Astrocyte (in vitro differentiated cells and primary cell): ENCODE results near the gene NDUFV1. TPM values are rescaled to one million over a fixed set of nuclear protein-coding genes. Genes with fewer than 3 reads are reported as not detected.

ENCODE experiments used
- DNase-seq: peaks from one replicate; pipeline ENCODE4 v3.0.0-alpha.2; 2010; ENCODE audit warnings: low read depth
- FAIRE-seq: peaks from 2 replicates; lab custom pipeline; 2011; peaks lifted over from hg19 to GRCh38; lab: Jason Lieb, UNC
- H2AFZ ChIP-seq: 2 replicates; pipeline ENCODE4 v1.6.0; 2012; ENCODE audit warnings: low read depth, low read length, inconsistent platforms
- H3K27ac ChIP-seq: 2 replicates; pipeline ENCODE4 v1.5.1; 2011; ENCODE audit warnings: low read depth, low read length, inconsistent platforms
- H3K27me3 ChIP-seq: 2 replicates; pipeline ENCODE4 v1.6.0; 2011; ENCODE audit warnings: low read length, inconsistent platforms; ENCODE audit not compliant: insufficient read depth
- H3K36me3 ChIP-seq: 2 replicates; pipeline ENCODE4 v1.5.1; 2011; ENCODE audit warnings: low read length, inconsistent platforms; ENCODE audit not compliant: insufficient read depth
- H3K4me1 ChIP-seq: 2 replicates; pipeline ENCODE4 v1.5.1; 2011; ENCODE audit warnings: low read length, inconsistent platforms; ENCODE audit not compliant: insufficient read depth
- H3K4me2 ChIP-seq: 2 replicates; pipeline ENCODE4 v1.6.0; 2012; ENCODE audit warnings: low read length, inconsistent platforms
- H3K4me3 ChIP-seq: 2 replicates; pipeline ENCODE4 v1.5.1; 2011; ENCODE audit warnings: low read depth, mild to moderate bottlenecking, low read length, inconsistent platforms; ENCODE audit not compliant: insufficient read depth
- H3K79me2 ChIP-seq: 2 replicates; pipeline ENCODE4 v1.6.0; 2012; ENCODE audit warnings: mild to moderate bottlenecking, low read length, inconsistent platforms; ENCODE audit not compliant: insufficient read depth
- H3K9ac ChIP-seq: 2 replicates; pipeline ENCODE4 v1.6.0; 2012; ENCODE audit warnings: mild to moderate bottlenecking, low read length, inconsistent platforms
- H3K9me3 ChIP-seq: 2 replicates; pipeline ENCODE4 v1.5.1; 2012; ENCODE audit warnings: low read depth, mild to moderate bottlenecking, low read length, inconsistent platforms; ENCODE audit not compliant: insufficient read depth
- H4K20me1 ChIP-seq: 2 replicates; pipeline ENCODE4 v1.6.0; 2012; ENCODE audit warnings: low read length, inconsistent platforms; ENCODE audit not compliant: insufficient read depth
- H3K27ac Mint-ChIP-seq: one replicate; pipeline ENCODE4 v1.8.0; 2021; ENCODE audit warnings: mild to moderate bottlenecking, mixed read lengths; ENCODE audit not compliant: unreplicated experiment
- H3K27me3 Mint-ChIP-seq: one replicate; pipeline ENCODE4 v1.8.0; 2021; ENCODE audit warnings: low read depth, mixed read lengths; ENCODE audit not compliant: unreplicated experiment
- H3K36me3 Mint-ChIP-seq: one replicate; pipeline ENCODE4 v1.8.0; 2021; ENCODE audit warnings: low read depth, mixed read lengths; ENCODE audit not compliant: unreplicated experiment
- H3K4me1 Mint-ChIP-seq: one replicate; pipeline ENCODE4 v1.8.0; 2021; ENCODE audit warnings: low read depth, mixed read lengths; ENCODE audit not compliant: unreplicated experiment
- H3K4me3 Mint-ChIP-seq: one replicate; pipeline ENCODE4 v1.8.0; 2021; ENCODE audit warnings: mild to moderate bottlenecking, moderate library complexity, mixed read lengths; ENCODE audit not compliant: unreplicated experiment
- H3K9me3 Mint-ChIP-seq: one replicate; pipeline ENCODE4 v1.8.0; 2021; ENCODE audit warnings: mild to moderate bottlenecking, mixed read lengths; ENCODE audit not compliant: unreplicated experiment
- CTCF ChIP-seq: IDR thresholded peaks from 2 replicates; pipeline ENCODE4 v1.5.1; 2011; ENCODE audit warnings: low read depth, mild to moderate bottlenecking, inconsistent platforms, low read length, moderate library complexity; ENCODE audit not compliant: insufficient read depth
- EZH2 ChIP-seq: IDR thresholded peaks from 2 replicates; pipeline ENCODE4 v1.6.1; 2012; ENCODE audit warnings: mild to moderate bottlenecking, low read length, inconsistent platforms; ENCODE audit not compliant: insufficient read depth
- total RNA-seq: library from RNA; stranded (reverse); gene quantifications from 2 replicates; pipeline ENCODE4 v1.2.1, GENCODE V29; 2021

The NDUFV1 gene
- total RNA-seq, 1 donor from 2014 or later: 117 TPM

- FAIRE-seq (no peak), DNase-seq (no peak)
- H3K27ac Mint-ChIP-seq: no peak overlapping the region
- H3K9me3 ChIP-seq: no peaks in the 10 kb centered on the region
- H3K4me2 ChIP-seq: no peak overlapping the region
- no peaks in the 10 kb centered on the region for H3K27me3 ChIP-seq
- H3K79me2 ChIP-seq: no peaks in the 10 kb centered on the region
- no peak overlapping the region for H3K4me3 ChIP-seq
- H2AFZ ChIP-seq: no peak overlapping the region
- TF ChIP-seq CTCF: no peak
- TF ChIP-seq EZH2: no peak
- peaks cover 5% of the 10 kb centered on the region for H3K36me3 Mint-ChIP-seq
- peaks cover 2% of the 10 kb centered on the region for H3K9me3 Mint-ChIP-seq
- H3K27ac ChIP-seq: no peak overlapping the region
- H3K4me1 Mint-ChIP-seq: peaks cover under 1% of the 10 kb centered on the region
- no peak overlapping the region for H3K9ac ChIP-seq
- H3K4me3 Mint-ChIP-seq: no peak overlapping the region
- no peaks in the 10 kb centered on the region for H3K36me3 ChIP-seq
- H4K20me1 ChIP-seq: no peaks in the 10 kb centered on the region
- H3K4me1 ChIP-seq: peaks cover 8% of the 10 kb centered on the region
- peaks cover 9% of the 10 kb centered on the region for H3K27me3 Mint-ChIP-seq
These were observed 20.2 kb downstream of the NDUFV1 start for GRCh38 chr11:67626970-67627369.

DNA sequence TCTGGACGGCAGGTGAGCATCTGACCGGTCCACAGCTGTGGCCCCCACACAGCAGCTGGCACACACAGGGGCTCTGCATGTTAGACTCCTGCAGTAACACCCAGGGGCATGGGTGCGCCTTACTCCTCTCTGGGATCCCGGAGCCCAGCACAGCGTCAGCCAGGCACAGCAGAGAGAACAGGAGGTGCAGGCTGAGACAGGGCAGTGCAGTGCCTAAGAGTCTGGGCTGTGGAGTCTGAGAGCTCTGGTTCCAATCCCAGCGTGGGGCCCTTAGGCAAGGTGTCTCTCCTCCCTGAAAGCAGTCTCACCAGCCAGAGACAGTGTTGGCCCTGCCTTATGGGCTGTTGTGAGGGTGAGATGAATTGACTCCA is 20.7 kb downstream of the NDUFV1 start:
- no peaks in the 10 kb centered on the region for H3K79me2 ChIP-seq
- DNase-seq (no peak), FAIRE-seq (no peak)
- H3K27me3 ChIP-seq: no peaks in the 10 kb centered on the region
- TF ChIP-seq CTCF (no peak), EZH2 (no peak)
- no peaks in the 10 kb centered on the region for H4K20me1 ChIP-seq
- H3K4me1 ChIP-seq: peaks cover 8% of the 10 kb centered on the region
- H3K36me3 ChIP-seq: no peaks in the 10 kb centered on the region
- H3K27ac ChIP-seq: no peak overlapping the region
- no peak overlapping the region for H3K4me2 ChIP-seq
- Mint-ChIP-seq H3K9me3 (peaks cover 2% of the 10 kb centered on the region), H3K27ac (no peak overlapping the region), H3K4me1 (no peaks in the 10 kb centered on the region), H3K4me3 (no peak overlapping the region), H3K36me3 (peaks cover 5% of the 10 kb centered on the region), H3K27me3 (peaks cover 6% of the 10 kb centered on the region)
- H2AFZ ChIP-seq: no peak overlapping the region
- no peak overlapping the region for H3K9ac ChIP-seq
- H3K4me3 ChIP-seq: no peak overlapping the region
- no peaks in the 10 kb centered on the region for H3K9me3 ChIP-seq

GRCh38 chr11:67627812-67628624 is 21.3 kb downstream of the NDUFV1 start:
- no peaks in the 10 kb centered on the region for H3K9me3 ChIP-seq
- H3K4me2 ChIP-seq: no peak overlapping the region
- no peak overlapping the region for H3K27ac Mint-ChIP-seq
- peaks cover 2% of the 10 kb centered on the region for H3K9me3 Mint-ChIP-seq
- H3K36me3 ChIP-seq: no peaks in the 10 kb centered on the region
- FAIRE-seq: no peak
- DNase-seq: no peak
- no peaks in the 10 kb centered on the region for H3K27me3 ChIP-seq
- H4K20me1 ChIP-seq: no peaks in the 10 kb centered on the region
- H3K27ac ChIP-seq: no peak overlapping the region
- H3K4me3 ChIP-seq: no peak overlapping the region
- no peaks in the 10 kb centered on the region for H3K4me1 Mint-ChIP-seq
- peaks cover 8% of the 10 kb centered on the region for H3K27me3 Mint-ChIP-seq
- peaks cover 8% of the 10 kb centered on the region for H3K4me1 ChIP-seq
- no peak overlapping the region for H2AFZ ChIP-seq
- no peak overlapping the region for H3K9ac ChIP-seq
- H3K79me2 ChIP-seq: no peaks in the 10 kb centered on the region
- no peak overlapping the region for H3K4me3 Mint-ChIP-seq
- H3K36me3 Mint-ChIP-seq: peaks cover 5% of the 10 kb centered on the region
- TF ChIP-seq CTCF: no peak
- no peak for TF ChIP-seq EZH2
